ENCODE measurements around the gene C2CD3. TPM values are rescaled to one million over a fixed set of nuclear protein-coding genes. Genes with fewer than 3 reads are reported as not detected.

C2CD3 gene
- total and polyA plus RNA-seq, 9 of the 15 experiments (the other 6 are each of a cell fraction or from before 2014, with no cell fraction given), result 4.4 to 20.2 (median 15.4) TPM

- no peak overlapping the region for H3K4me2 ChIP-seq (ENCODE audit: insufficient read depth, low read length)
- H3K9me3 ChIP-seq (replicated peaks; ENCODE audit: control insufficient read depth, insufficient read depth, low read depth, low read length), result no peaks in the 10 kb centered on the region
- H3K36me3 ChIP-seq (ENCODE audit: control insufficient read depth, insufficient read depth, low read length), result peaks cover 10% of the 10 kb centered on the region; the same call in 2 of the 3 replicates
- H3K9me1 ChIP-seq (ENCODE audit: control insufficient read depth, insufficient read depth, low read length), result no peaks in the 10 kb centered on the region
- H3K79me2 ChIP-seq (ENCODE audit: control insufficient read depth, insufficient read depth, low read length), result no peaks in the 10 kb centered on the region
- no peak overlapping the region for H2AFZ ChIP-seq (ENCODE audit: low read depth, low read length)
- in situ Hi-C loops (cut with MboI), result no loop called here
- WGBS (ENCODE audit: insufficient coverage, low coverage, missing lambda C conversion rate), result 71% methylated on average over 5 of the region's 5 CpGs
- H3K9ac ChIP-seq (ENCODE audit: insufficient read depth in 1 of 2, low read depth in 2 of 2, low read length in 2 of 2), result no peak overlapping the region
- BruUV-seq (replicated peaks), result no TSS peak
- ATAC-seq, result no peak
- H3K27ac ChIP-seq (ENCODE audit: extremely low read depth, low read depth, low read length), result no peak overlapping the region
- H3K4me3 ChIP-seq, result no peak overlapping the region
- intact Hi-C loops (cut with micrococcal nuclease), result no loop called here
- ChIA-PET POLR2A (no interaction called here), CTCF (ENCODE audit: low intra/inter-chr PET ratio) (no interaction called here)
- no peak for DNase-seq (ENCODE audit: extremely low read depth in 1 of 4, low spot score in 3 of 4)
- H3K4me1 ChIP-seq (replicated peaks in 1 of 2; ENCODE audit: control insufficient read depth in 2 of 2, insufficient read depth in 2 of 2, low read length in 2 of 2), result no peaks in the 10 kb centered on the region
- no peaks in the 10 kb centered on the region for H3K27me3 ChIP-seq (ENCODE audit: control insufficient read depth in 2 of 2, insufficient read depth in 2 of 2, low read length in 2 of 2)
- FAIRE-seq, result no peak
- no peak for TF ChIP-seq POLR2H (tag; IDR thresholded peaks at IDR 0.05; ENCODE audit: low read depth)
- no peak for TF ChIP-seq CHD7 (IDR thresholded peaks at IDR 0.05; ENCODE audit: low read depth, low read length)
- TF ChIP-seq CTCF (IDR thresholded peaks at IDR 0.05 in 2 of 3, conservative IDR thresholded peaks at IDR 0.05 in 1 of 3; ENCODE audit: insufficient read depth in 2 of 3, low read depth in 1 of 3, low read length in 3 of 3), result no peak
- no peak for TF ChIP-seq TGIF2 (CRISPR knock-in tag; IDR thresholded peaks at IDR 0.05)
- TF ChIP-seq U2AF1 (optimal IDR thresholded peaks at IDR 0.05; ENCODE audit: low read depth, low read length), result no peak
- no peak for TF ChIP-seq EGR1 (conservative IDR thresholded peaks at IDR 0.05)
- H4K20me1 ChIP-seq (replicated peaks; ENCODE audit: control insufficient read depth, insufficient read depth, low read length), result no peaks in the 10 kb centered on the region
These were observed 121.8 kb downstream of the C2CD3 start for GRCh38 chr11:74048993-74049392.
